ENCODE data around the gene PLA2G6. TPM values are rescaled to one million over a fixed set of nuclear protein-coding genes. Genes with fewer than 3 reads are reported as not detected.

PLA2G6 gene
- total RNA-seq, 2 donors from 2014 or later: 61.5 to 138 TPM

GRCh38 chr22:38167988-38168407, 13.6 kb downstream of the PLA2G6 start:
- Histone ChIP-seq H3K4me3 (peak overlapping the region in 1 of 2 donors; percentile 4), H3K27me3 (replicated peaks; ENCODE audit: insufficient read depth) (no peaks in the 10 kb centered on the region), H3K27ac (peak overlapping the region; percentile 81 to 84), H3K9me3 (no peaks in the 10 kb centered on the region), H3K36me3 (no peaks in the 10 kb centered on the region), H3K4me1 (replicated peaks) (no peaks in the 10 kb centered on the region)
- TF ChIP-seq POLR2AphosphoS5 (IDR thresholded peaks at IDR 0.05) (peak; percentile 91), POLR2A (IDR thresholded peaks at IDR 0.05) (no peak)
- 20% methylated on average over 7 of the region's 7 CpGs for WGBS
- intact Hi-C loops (cut with DNase I): no loop called here
- peak; percentile 87 for DNase-seq (ENCODE audit: low spot score)

GRCh38 chr22:38165922-38166593, 15.6 kb downstream of the PLA2G6 start:
- H3K9me3 ChIP-seq: no peaks in the 10 kb centered on the region
- H3K36me3 ChIP-seq: no peaks in the 10 kb centered on the region
- H3K27me3 ChIP-seq (replicated peaks; ENCODE audit: insufficient read depth): no peaks in the 10 kb centered on the region
- no peaks in the 10 kb centered on the region for H3K4me1 ChIP-seq (replicated peaks)
- TF ChIP-seq POLR2AphosphoS5 (IDR thresholded peaks at IDR 0.05) (no peak), CTCF (IDR thresholded peaks at IDR 0.05) (no peak), POLR2A (IDR thresholded peaks at IDR 0.05) (no peak)
- H3K4me3 ChIP-seq: no peak overlapping the region
- no peak for DNase-seq (ENCODE audit: low spot score)
- WGBS: 91% methylated on average over 13 of the region's 13 CpGs
- intact Hi-C loops (cut with DNase I): no loop called here
- H3K27ac ChIP-seq: no peak overlapping the region

GRCh38 chr22:38164551-38164918, 17.1 kb downstream of the PLA2G6 start:
- DNase-seq (ENCODE audit: low spot score): no peak
- TF ChIP-seq POLR2AphosphoS5 (IDR thresholded peaks at IDR 0.05): no peak
- H3K27me3 ChIP-seq (replicated peaks; ENCODE audit: insufficient read depth): no peaks in the 10 kb centered on the region
- H3K9me3 ChIP-seq: no peaks in the 10 kb centered on the region
- H3K27ac ChIP-seq: no peak overlapping the region
- no peaks in the 10 kb centered on the region for H3K36me3 ChIP-seq
- H3K4me1 ChIP-seq (replicated peaks): no peaks in the 10 kb centered on the region
- WGBS: 74% methylated on average over 7 of the region's 7 CpGs
- intact Hi-C loops (cut with DNase I): no loop called here
- no peak overlapping the region for H3K4me3 ChIP-seq

GRCh38 chr22:38163844-38164550, 17.6 kb downstream of the PLA2G6 start:
- H3K4me3 ChIP-seq: no peak overlapping the region
- no peak overlapping the region for H3K27ac ChIP-seq
- no peak for DNase-seq (ENCODE audit: low spot score)
- TF ChIP-seq POLR2A (IDR thresholded peaks at IDR 0.05): no peak
- TF ChIP-seq CTCF (IDR thresholded peaks at IDR 0.05): no peak
- TF ChIP-seq POLR2AphosphoS5 (IDR thresholded peaks at IDR 0.05): no peak
- H3K27me3 ChIP-seq (replicated peaks; ENCODE audit: insufficient read depth): no peaks in the 10 kb centered on the region
- H3K4me1 ChIP-seq (replicated peaks): no peaks in the 10 kb centered on the region
- no peaks in the 10 kb centered on the region for H3K9me3 ChIP-seq
- H3K36me3 ChIP-seq: no peaks in the 10 kb centered on the region
- intact Hi-C loops (cut with DNase I): no loop called here
- 75% methylated on average over 13 of the region's 13 CpGs for WGBS

GRCh38 chr22:38162881-38163843, 18.5 kb downstream of the PLA2G6 start:
- H3K4me3 ChIP-seq: no peak overlapping the region
- DNase-seq (ENCODE audit: low spot score): no peak
- intact Hi-C loops (cut with DNase I): no loop called here
- H3K27me3 ChIP-seq (replicated peaks; ENCODE audit: insufficient read depth): no peaks in the 10 kb centered on the region
- no peaks in the 10 kb centered on the region for H3K4me1 ChIP-seq (replicated peaks)
- no peaks in the 10 kb centered on the region for H3K9me3 ChIP-seq
- 88% methylated on average over 14 of the region's 14 CpGs for WGBS
- no peaks in the 10 kb centered on the region for H3K36me3 ChIP-seq
- no peak overlapping the region for H3K27ac ChIP-seq
- TF ChIP-seq CTCF (IDR thresholded peaks at IDR 0.05) (no peak), POLR2A (IDR thresholded peaks at IDR 0.05) (no peak), POLR2AphosphoS5 (IDR thresholded peaks at IDR 0.05) (no peak)

Measured in prostate gland (tissue), 2 donors.